OCI-LY1 (cell line): ENCODE results near the gene TNNT2.

Experiments used
- H2AFZ ChIP-seq: fragments of 200-600 bp; sonication (generic), shearing (Covaris generic); 2 replicates; pipeline ENCODE4 v1.6.0; 2014; ENCODE audit warnings: antibody characterized with exemption, mild to moderate bottlenecking, low read length
- H3F3A ChIP-seq: fragments of 200-600 bp; sonication (generic), shearing (Covaris generic); 2 replicates; pipeline ENCODE4 v1.6.0; 2014; ENCODE audit warnings: mild to moderate bottlenecking, antibody characterized with exemption, low read length, moderate library complexity; ENCODE audit not compliant: insufficient read depth
- H3K27ac ChIP-seq: fragments of 200-600 bp; sonication (generic); 2 replicates; pipeline ENCODE4 v1.5.1; 2014; ENCODE audit warnings: low read length, mixed run types, mild to moderate bottlenecking, low read depth; ENCODE audit not compliant: poor library complexity, severe bottlenecking
- H3K27me3 ChIP-seq: fragments of 200-600 bp; sonication (generic); 2 replicates; pipeline ENCODE4 v1.6.0; 2014; ENCODE audit warnings: antibody characterized with exemption, mild to moderate bottlenecking, low read length, moderate library complexity; ENCODE audit not compliant: insufficient read depth
- H3K36me3 ChIP-seq: fragments of 200-600 bp; sonication (generic); 2 replicates; pipeline ENCODE4 v1.6.1; 2014; ENCODE audit warnings: mild to moderate bottlenecking, antibody characterized with exemption, low read length, moderate library complexity, mixed read lengths; ENCODE audit not compliant: insufficient read depth
- H3K4me1 ChIP-seq: fragments of 200-600 bp; sonication (generic); 2 replicates; pipeline ENCODE4 v1.5.1; 2014; ENCODE audit warnings: mild to moderate bottlenecking, low read length, moderate library complexity; ENCODE audit not compliant: insufficient read depth, severe bottlenecking
- H3K4me2 ChIP-seq: fragments of 200-600 bp; sonication (generic), shearing (Covaris generic); 2 replicates; pipeline ENCODE4 v1.6.1; 2014; ENCODE audit warnings: low read length
- H3K4me3 ChIP-seq: fragments of 200-600 bp; sonication (generic); 2 replicates; pipeline ENCODE4 v1.5.1; 2014; ENCODE audit warnings: low read length, low read depth, mild to moderate bottlenecking, mixed read lengths; ENCODE audit not compliant: poor library complexity, severe bottlenecking
- H3K79me2 ChIP-seq: fragments of 200-600 bp; shearing (Covaris generic); 2 replicates; pipeline ENCODE4 v1.6.1; 2016; ENCODE audit warnings: mixed run types, low read length, mixed read lengths; ENCODE audit not compliant: insufficient read depth
- H3K9ac ChIP-seq: fragments of 200-600 bp; sonication (generic), shearing (Covaris generic); 2 replicates; pipeline ENCODE4 v1.6.1; 2014; ENCODE audit warnings: mild to moderate bottlenecking, low read length, mixed read lengths
- H3K9me2 ChIP-seq: fragments of 200-600 bp; sonication (generic), shearing (Covaris generic); 2 replicates; pipeline ENCODE4 v1.6.1; 2014; ENCODE audit warnings: low read depth, mild to moderate bottlenecking, low read length, mixed read lengths
- H3K9me3 ChIP-seq: fragments of 200-600 bp; shearing (Covaris generic); 2 replicates; pipeline ENCODE4 v1.6.1; 2014; ENCODE audit warnings: low read length, mixed read lengths
- H4K20me1 ChIP-seq: fragments of 200-600 bp; sonication (generic), shearing (Covaris generic); 2 replicates; pipeline ENCODE4 v1.6.0; 2016; ENCODE audit warnings: mild to moderate bottlenecking, low read length; ENCODE audit not compliant: insufficient read depth
- CTCF ChIP-seq: fragments of 200-600 bp; sonication (generic), shearing (Covaris generic); IDR thresholded peaks from 2 replicates; pipeline ENCODE4 v1.5.1; 2017; ENCODE audit warnings: mild to moderate bottlenecking, antibody characterized with exemption, low read length, moderate library complexity, mixed read lengths
- EZH2 ChIP-seq: fragments of 200-600 bp; sonication (generic), shearing (Covaris generic); IDR thresholded peaks from 2 replicates; pipeline ENCODE4 v1.8.0; 2017; ENCODE audit warnings: borderline replicate concordance, mixed run types, mild to moderate bottlenecking, antibody characterized with exemption, low read length, moderate library complexity, mixed read lengths

Gene TNNT2

DNA sequence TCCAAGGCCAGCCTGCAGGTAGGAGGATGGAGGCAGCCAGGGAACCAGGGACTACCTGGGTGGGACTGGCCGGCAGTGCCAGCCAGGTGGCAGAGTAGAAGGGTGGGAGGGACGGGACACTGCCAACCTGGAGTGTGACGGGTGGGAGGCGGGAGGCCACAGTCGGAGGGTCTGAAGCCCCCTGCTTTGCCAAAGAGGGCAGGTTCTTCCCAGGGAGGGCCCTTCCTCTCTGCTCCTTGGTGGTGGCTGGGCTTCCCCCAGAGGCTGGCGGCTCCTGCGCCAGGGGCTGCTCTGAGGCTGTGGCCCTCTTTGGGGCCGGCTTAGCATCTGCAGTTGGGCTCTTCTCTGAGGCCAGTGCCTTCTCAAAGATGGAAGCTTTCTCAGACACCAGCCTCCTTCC is 8.7 kb upstream of the TNNT2 start:
- Histone ChIP-seq H3K9me2 (no peaks in the 10 kb centered on the region), H3F3A (no peaks in the 10 kb centered on the region)

DNA sequence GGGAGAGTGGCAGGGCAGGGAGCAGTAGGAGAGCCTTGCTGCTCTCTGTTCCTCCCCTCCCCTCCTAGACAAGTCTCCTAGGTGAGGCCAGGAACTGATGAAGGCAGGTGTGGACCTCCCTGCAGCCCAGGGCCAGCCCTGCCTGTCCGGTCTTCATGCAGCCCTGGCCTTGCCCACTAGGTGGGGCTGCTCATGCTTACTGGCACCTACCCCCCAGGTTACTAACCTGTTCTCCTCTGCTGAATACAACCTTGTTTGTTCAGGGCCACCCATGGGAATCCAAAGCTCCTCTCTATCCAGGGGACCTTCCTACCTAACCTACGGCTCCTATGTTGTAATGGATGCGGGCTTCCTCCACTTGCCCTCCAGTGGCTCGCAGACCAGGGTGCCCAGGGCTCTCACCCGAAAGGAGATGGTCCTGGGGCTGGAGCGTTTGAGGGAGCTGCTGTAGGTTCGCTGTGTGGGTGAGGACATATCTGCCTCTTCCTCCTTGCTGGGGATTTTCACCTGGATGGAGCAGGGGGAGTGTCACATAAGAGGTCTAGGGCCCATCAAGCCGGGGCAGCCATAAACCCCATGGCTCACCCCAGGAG is 7.9 kb upstream of the TNNT2 start:
- no peaks in the 10 kb centered on the region for H3F3A ChIP-seq
- no peak overlapping the region for H3K9ac ChIP-seq
- H3K9me2 ChIP-seq = no peaks in the 10 kb centered on the region
- peaks cover 12% of the 10 kb centered on the region; the same call in 1 of the 2 replicates for H3K27me3 ChIP-seq
- no peaks in the 10 kb centered on the region for H3K4me1 ChIP-seq
- H3K4me3 ChIP-seq = no peak overlapping the region
- H4K20me1 ChIP-seq = no peaks in the 10 kb centered on the region
- no peaks in the 10 kb centered on the region for H3K79me2 ChIP-seq
- no peak for TF ChIP-seq EZH2
- TF ChIP-seq CTCF = peak; percentile 85
- H3K36me3 ChIP-seq = no peaks in the 10 kb centered on the region
- no peak overlapping the region for H3K27ac ChIP-seq
- no peak overlapping the region for H2AFZ ChIP-seq
- H3K4me2 ChIP-seq = no peak overlapping the region
- H3K9me3 ChIP-seq = no peaks in the 10 kb centered on the region

More for the DNA sequence above, 8.7 kb upstream of the TNNT2 start:
- H2AFZ ChIP-seq = no peak overlapping the region
- H3K36me3 ChIP-seq = no peaks in the 10 kb centered on the region
- TF ChIP-seq CTCF (no peak), EZH2 (no peak)
- H3K27ac ChIP-seq = no peak overlapping the region
- no peak overlapping the region for H3K9ac ChIP-seq
- H3K9me3 ChIP-seq = no peaks in the 10 kb centered on the region
- no peak overlapping the region for H3K4me2 ChIP-seq
- no peak overlapping the region for H3K4me3 ChIP-seq
- peaks cover 12% of the 10 kb centered on the region; the same call in 1 of the 2 replicates for H3K27me3 ChIP-seq
- H3K79me2 ChIP-seq = no peaks in the 10 kb centered on the region
- H3K4me1 ChIP-seq = no peaks in the 10 kb centered on the region
- H4K20me1 ChIP-seq = no peaks in the 10 kb centered on the region

DNA sequence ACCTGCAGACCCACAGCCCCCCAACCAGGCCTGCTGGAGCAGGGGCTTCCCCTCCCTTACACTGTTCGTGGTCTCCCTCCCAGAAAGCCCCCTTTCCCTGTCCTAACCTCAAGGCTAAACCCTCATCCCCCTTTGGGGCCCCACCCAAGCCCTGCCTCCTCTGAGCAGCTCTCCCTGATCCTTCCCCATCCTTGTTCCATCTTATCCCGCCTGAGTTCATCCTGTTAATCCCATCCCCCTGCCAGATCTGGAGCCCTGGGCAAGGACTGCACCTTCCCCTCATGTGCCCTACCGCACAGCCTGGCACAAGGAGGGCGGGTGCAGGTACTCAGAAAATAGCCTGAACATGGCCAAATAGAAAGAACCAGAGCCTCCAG is 6.9 kb upstream of the TNNT2 start:
- Histone ChIP-seq H3K9ac (no peak overlapping the region), H2AFZ (no peak overlapping the region), H3K79me2 (no peaks in the 10 kb centered on the region), H3K9me2 (no peaks in the 10 kb centered on the region), H3K4me3 (no peak overlapping the region), H3F3A (no peaks in the 10 kb centered on the region), H3K27ac (no peak overlapping the region), H3K4me2 (no peak overlapping the region), H3K4me1 (no peaks in the 10 kb centered on the region), H3K36me3 (no peaks in the 10 kb centered on the region), H3K9me3 (no peaks in the 10 kb centered on the region), H4K20me1 (no peaks in the 10 kb centered on the region), H3K27me3 (peaks cover 12% of the 10 kb centered on the region; the same call in 1 of the 2 replicates)
- TF ChIP-seq CTCF = no peak
- no peak for TF ChIP-seq EZH2
